Lower leg skin (tissue), 3 donors: ENCODE data around the gene GRIK4.

Experiments
- CTCF ChIP-seq, 3 donors: fragments of 450-650 bp; IDR thresholded peaks; one replicate each; pipeline ENCODE4 v1.5.1; 2016; ENCODE audit warnings: antibody characterized with exemption in 3 of 3, mild to moderate bottlenecking in 3 of 3, moderate library complexity in 2 of 3
- POLR2A ChIP-seq, 2 donors: fragments of 450-650 bp; IDR thresholded peaks; one replicate each; pipeline ENCODE4 v1.6.1; 2016 to 2017; ENCODE audit warnings: antibody characterized with exemption in 2 of 2, mild to moderate bottlenecking in 1 of 2, moderate library complexity in 1 of 2

- no peak for TF ChIP-seq CTCF (IDR thresholded peaks at IDR 0.05)
- no peak for TF ChIP-seq POLR2A (IDR thresholded peaks at IDR 0.05)
These were observed 519.6 kb downstream of the GRIK4 start for GRCh38 chr11:121031167-121031566.
